ENCODE data around the gene MZB1. TPM values are rescaled to one million over a fixed set of nuclear protein-coding genes. Genes with fewer than 3 reads are reported as not detected.

MZB1 gene
- not detected in 2 replicates for total RNA-seq

GRCh38 chr5:139389701-139390638 is at the start of gene MZB1:
Gene MZB1 (minus strand): TSS chr5:139389913. CDS start chr5:139389856, 57 bp downstream.

DNA sequence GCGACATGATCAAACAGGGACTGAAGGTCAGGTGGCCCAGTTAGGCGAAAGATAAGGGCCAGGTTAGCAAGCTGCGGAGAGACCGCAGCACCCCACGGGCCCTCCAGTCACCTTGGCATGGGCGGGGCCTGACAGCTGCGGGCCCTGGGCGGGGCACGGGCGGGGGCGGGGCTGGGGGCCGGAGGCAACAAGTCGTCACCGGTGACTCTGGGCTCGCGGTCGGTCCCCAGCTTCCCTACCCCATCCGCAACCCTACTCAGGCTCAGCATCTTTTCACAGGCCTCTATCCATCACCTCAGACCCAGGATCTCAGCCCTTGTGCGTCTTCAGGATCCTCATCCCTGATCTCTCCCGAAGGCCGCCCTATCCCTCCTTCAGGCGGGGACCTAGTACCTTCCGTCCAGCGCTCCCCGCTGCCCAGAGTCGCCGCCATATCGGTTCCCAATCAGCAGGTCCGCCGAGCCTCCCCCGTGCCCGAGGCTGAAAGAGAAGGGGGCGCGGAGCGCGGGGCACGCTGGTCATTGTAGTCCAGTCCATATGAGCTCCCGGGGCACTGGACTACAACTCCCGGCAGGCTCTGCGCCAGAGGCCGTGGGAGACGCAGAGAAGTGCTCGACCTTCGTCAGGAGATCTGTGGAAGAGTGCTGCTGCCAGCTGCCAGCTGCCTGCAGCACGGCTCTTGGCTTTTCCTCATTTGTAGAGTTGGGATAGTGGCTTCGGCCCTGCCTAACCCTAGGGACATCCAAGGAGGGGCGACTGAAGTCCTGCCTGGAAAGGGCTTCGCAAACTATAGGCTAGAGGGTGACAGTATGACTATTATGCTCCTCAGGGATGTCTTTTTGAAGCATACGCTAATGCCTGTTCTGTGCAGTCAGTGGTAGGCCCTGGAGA is 49.5 kb upstream of the MZB1 start, which contains the start of gene DNAJC18:
Gene DNAJC18, minus strand, starts transcription at position 513 of the 891 bp plus-strand sequence. Its CDS starts 80 bp downstream, at position 433.

GRCh38 chr5:139403787-139404483 is 14.2 kb upstream of the MZB1 start, which contains the start of gene SPATA24:
Gene SPATA24 (minus strand): TSS chr5:139404089. CDS start chr5:139404060, 29 bp downstream.

DNA sequence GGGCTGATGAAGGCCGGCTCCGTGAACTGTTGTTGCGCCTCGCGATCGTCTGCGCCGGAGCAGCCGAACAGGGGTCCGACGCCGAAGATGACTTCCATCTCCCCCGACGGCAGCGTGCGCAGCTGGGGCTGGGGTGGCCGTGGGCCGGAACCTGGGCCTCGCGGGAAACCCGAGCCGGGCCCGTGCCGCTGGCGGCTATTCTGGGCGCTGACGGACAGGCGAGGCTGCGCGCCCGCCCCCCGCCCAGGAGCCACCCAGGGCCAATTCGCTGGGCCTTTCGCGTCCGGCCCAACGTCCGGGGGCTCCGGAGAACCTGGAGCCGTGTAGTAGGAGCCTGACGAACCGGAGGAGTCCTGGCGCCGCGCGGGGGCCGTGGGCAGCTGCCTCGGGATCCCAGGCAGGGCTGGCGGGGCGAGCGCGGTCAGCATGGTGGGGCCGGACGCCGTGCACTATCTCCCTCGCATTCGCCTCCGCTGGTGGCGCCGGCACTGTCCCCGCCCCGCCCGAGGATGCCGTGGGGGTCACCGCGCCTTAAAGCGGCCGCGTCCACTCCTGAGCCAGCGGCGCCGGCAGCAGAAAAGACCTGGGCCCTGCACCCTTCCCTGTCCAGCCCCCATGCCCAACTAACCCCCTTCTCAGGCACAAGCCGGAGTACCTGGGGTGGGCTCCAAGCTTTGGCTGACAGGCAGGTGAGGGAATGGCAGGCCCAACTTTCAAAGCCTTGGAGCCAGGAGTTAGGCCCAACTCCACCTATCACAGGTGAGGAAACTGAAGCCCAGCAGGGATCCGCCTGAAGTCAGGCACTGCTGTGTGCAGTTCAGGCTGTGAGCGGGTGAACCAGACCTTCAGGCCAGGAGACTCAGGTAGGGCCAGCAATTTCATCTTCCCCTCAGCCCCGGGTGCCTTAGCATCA is 5.2 kb upstream of the MZB1 start, which contains the start of gene PROB1:
Gene PROB1, minus strand, starts transcription at position 451 of the 913 bp plus-strand sequence. Its CDS starts 23 bp downstream, at position 428.

DNA sequence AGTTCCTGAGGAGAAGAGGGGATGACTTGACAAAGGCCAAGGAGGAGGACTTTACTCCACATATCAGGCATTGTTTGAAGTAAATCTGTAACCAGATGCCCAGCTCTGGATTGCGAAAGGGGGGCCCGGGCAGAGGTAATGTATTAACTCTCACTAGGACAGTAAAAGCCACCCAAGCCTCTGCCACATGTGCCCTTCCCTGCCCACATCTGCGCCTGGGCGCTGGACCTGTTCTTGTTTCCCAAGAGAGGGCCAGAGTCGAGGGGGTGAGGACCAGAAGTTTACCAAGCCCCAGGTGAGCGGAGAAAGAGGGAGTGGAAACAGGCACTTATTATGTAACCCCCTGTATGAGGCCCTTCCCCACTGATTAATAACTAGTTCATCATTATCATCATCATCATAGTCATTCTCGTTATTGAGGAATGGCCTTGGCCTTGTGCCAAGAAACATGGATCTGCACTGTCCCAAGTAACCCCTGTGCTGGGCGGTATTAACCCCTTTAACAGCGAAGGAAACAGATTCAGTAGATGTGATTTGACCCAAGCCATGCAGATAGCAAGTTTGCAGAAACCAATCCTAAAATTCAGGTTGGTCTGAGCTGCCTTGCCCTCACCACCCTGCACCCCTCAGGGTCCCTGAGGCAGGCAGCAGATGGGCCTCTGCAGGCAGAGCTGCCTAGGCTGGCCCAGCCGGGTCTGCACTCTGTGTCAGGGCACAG is 6.3 kb downstream of the MZB1 start, which contains the start of gene SLC23A1:
Gene SLC23A1, minus strand, starts transcription at position 23 of the 718 bp plus-strand sequence. CDS start 44 bp downstream, outside the sequence.

GRCh38 chr5:139341689-139342422 is 47.9 kb downstream of the MZB1 start, which contains the start of gene PAIP2:
Gene PAIP2 (plus strand): TSS chr5:139341854. CDS start chr5:139363785, 21,931 bp downstream.

Other genes starting within 250 kb of the MZB1 start
- gene SIL1, start 191.5 kb downstream of the MZB1 start, total RNA-seq: 65.1 and 69.1 TPM in 2 replicates
- 270 and 332 TPM in 2 replicates for gene MATR3, start 96.2 kb downstream of the MZB1 start, total RNA-seq
- 72.5 and 77.1 TPM in 2 replicates for gene PAIP2, start 48.1 kb downstream of the MZB1 start, total RNA-seq
- not detected in 2 replicates for gene SLC23A1, start 6.6 kb downstream of the MZB1 start, total RNA-seq
- 0.76 and 0.78 TPM in 2 replicates for gene PROB1, start 5.2 kb upstream of the MZB1 start, total RNA-seq
- 2.3 and 4.1 TPM in 2 replicates for gene SPATA24, start 14.2 kb upstream of the MZB1 start, total RNA-seq
- 13.4 and 14.2 TPM in 2 replicates for gene DNAJC18, start 49.6 kb upstream of the MZB1 start, total RNA-seq
- gene ECSCR, start 72.8 kb upstream of the MZB1 start, total RNA-seq: 0.52 and 1.5 TPM in 2 replicates
- gene SMIM33, start 81.1 kb upstream of the MZB1 start, total RNA-seq: not detected in 2 replicates
- gene STING1, start 92.8 kb upstream of the MZB1 start, total RNA-seq: 85.7 and 90.4 TPM in 2 replicates
- gene UBE2D2, start 171.4 kb upstream of the MZB1 start, total RNA-seq: 57.4 and 58.8 TPM in 2 replicates

Data from articular chondrocyte of knee joint (primary cell).